ENCODE data around the gene SORCS1. TPM values are rescaled to one million over a fixed set of nuclear protein-coding genes. Genes with fewer than 3 reads are reported as not detected.
"Not testable (repeated sequence)": the region's sequence is repeated elsewhere in the genome, so short reads cannot be mapped to it uniquely, and the experiment has no call there.

SORCS1 gene
- total RNA-seq, 2 experiments from 2014 or later: not detected

GRCh38 chr10:106930751-106931150 lies 233.8 kb downstream of the SORCS1 start:
- H3K4me1 Mint-ChIP-seq (ENCODE audit: low read depth): no peaks in the 10 kb centered on the region

GRCh38 chr10:106929291-106929895 lies 235.1 kb downstream of the SORCS1 start:
- intact Hi-C loops (cut with micrococcal nuclease): no loop called here
- Mint-ChIP-seq H3K36me3 (ENCODE audit: low read depth) (no peaks in the 10 kb centered on the region), H3K4me1 (ENCODE audit: low read depth) (no peaks in the 10 kb centered on the region), H3K9me3 (peaks cover under 1% of the 10 kb centered on the region), H3K4me3 (no peak overlapping the region), H3K27ac (no peak overlapping the region), H3K27me3 (no peaks in the 10 kb centered on the region)
- no peak for TF ChIP-seq CTCF (IDR thresholded peaks at IDR 0.05)
- CTCF ChIA-PET: no interaction called here
- POLR2A ChIA-PET: no interaction called here
- ATAC-seq (no peak), DNase-seq (no peak)

More at GRCh38 chr10:106930751-106931150, 233.8 kb downstream of the SORCS1 start:
- Mint-ChIP-seq H3K4me3 (no peak overlapping the region), H3K27me3 (no peaks in the 10 kb centered on the region), H3K36me3 (ENCODE audit: low read depth) (no peaks in the 10 kb centered on the region), H3K9me3 (peaks cover 1% of the 10 kb centered on the region), H3K27ac (no peak overlapping the region)
- DNase-seq: no peak
- intact Hi-C loops (cut with micrococcal nuclease): no loop called here
- ATAC-seq: no peak
- ChIA-PET POLR2A (no interaction called here), CTCF (no interaction called here)
- no peak for TF ChIP-seq CTCF (IDR thresholded peaks at IDR 0.05)

GRCh38 chr10:106928151-106928550 lies 236.4 kb downstream of the SORCS1 start:
- H3K36me3 Mint-ChIP-seq (ENCODE audit: low read depth); ATAC-seq; H3K9me3 Mint-ChIP-seq; H3K4me3 Mint-ChIP-seq; CTCF ChIA-PET; H3K27me3 Mint-ChIP-seq; H3K4me1 Mint-ChIP-seq (ENCODE audit: low read depth); POLR2A ChIA-PET; DNase-seq; intact Hi-C loops (cut with micrococcal nuclease); H3K27ac Mint-ChIP-seq: not testable (repeated sequence)

GRCh38 chr10:106925191-106925590 lies 239.3 kb downstream of the SORCS1 start:
- Mint-ChIP-seq H3K4me1 (ENCODE audit: low read depth) (no peaks in the 10 kb centered on the region), H3K27me3 (no peaks in the 10 kb centered on the region), H3K36me3 (ENCODE audit: low read depth) (no peaks in the 10 kb centered on the region), H3K4me3 (no peak overlapping the region), H3K9me3 (peaks cover 2% of the 10 kb centered on the region), H3K27ac (no peak overlapping the region)
- ChIA-PET POLR2A (interaction anchor here (0.8 kb wide), 1 partner anchor 52 kb away, joined by 3 read pairs; no protein-coding TSS in a partner anchor), CTCF (no interaction called here)
- intact Hi-C loops (cut with micrococcal nuclease): no loop called here
- DNase-seq (no peak), ATAC-seq (no peak)
- no peak for TF ChIP-seq CTCF (IDR thresholded peaks at IDR 0.05)

GRCh38 chr10:106920538-106920937 lies 244.0 kb downstream of the SORCS1 start:
- no peaks in the 10 kb centered on the region for H3K36me3 Mint-ChIP-seq (ENCODE audit: low read depth)
- no peaks in the 10 kb centered on the region for H3K27me3 Mint-ChIP-seq
- no peak overlapping the region for H3K4me3 Mint-ChIP-seq
- ChIA-PET CTCF (no interaction called here), POLR2A (no interaction called here)
- TF ChIP-seq CTCF (IDR thresholded peaks at IDR 0.05): no peak
- intact Hi-C loops (cut with micrococcal nuclease): no loop called here
- H3K9me3 Mint-ChIP-seq: peaks cover 2% of the 10 kb centered on the region
- H3K4me1 Mint-ChIP-seq (ENCODE audit: low read depth): no peaks in the 10 kb centered on the region
- no peak for DNase-seq
- H3K27ac Mint-ChIP-seq: no peak overlapping the region
- ATAC-seq: no peak

Measured in activated CD8-positive, alpha-beta T cell treated with anti-CD3 and anti-CD28 coated beads for 36 hours (primary cell).